NCI-H460 (cell line): Measurements from ENCODE around the gene PRR9. TPM values are rescaled to one million over a fixed set of nuclear protein-coding genes. Genes with fewer than 3 reads are reported as not detected.
"Not testable (repeated sequence)": the region's sequence is repeated elsewhere in the genome, so short reads cannot be mapped to it uniquely, and the experiment has no call there.

Experiments used
- DNase-seq: peaks from one replicate; pipeline ENCODE4 v3.0.0-alpha.2; 2016; ENCODE audit warnings: low read depth; ENCODE audit errors: extremely low read depth
- polyA plus RNA-seq: library from polyadenylated mRNA; depleted of rRNA; stranded (reverse); fragments of >200 nt; gene quantifications from 2 replicates; pipeline ENCODE4 v1.2.3, GENCODE V29; 2014; cell fraction: nucleus; rRNA removed
- total RNA-seq: library from RNA; depleted of rRNA; stranded (reverse); fragments of >200 nt; shearing (Covaris generic); gene quantifications from 2 replicates; pipeline ENCODE4 v1.2.3, GENCODE V29; 2014; rRNA removed

Gene PRR9
- not detected in 2 replicates for total RNA-seq
- not detected in 2 replicates for polyA plus RNA-seq

- no peak for DNase-seq
Observed at GRCh38 chr1:153217212-153217611, at the start of gene PRR9. Gene PRR9 (plus strand): TSS chr1:153217584. CDS start chr1:153218145, 561 bp downstream.

GRCh38 chr1:153168686-153169085, 48.7 kb upstream of the PRR9 start:
- DNase-seq: no peak

- no peak for DNase-seq
Observed at GRCh38 chr1:153174624-153175023, 42.8 kb upstream of the PRR9 start.

- no peak for DNase-seq
Observed at GRCh38 chr1:153178922-153179321, 38.5 kb upstream of the PRR9 start.

GRCh38 chr1:153180556-153180955, 36.8 kb upstream of the PRR9 start:
- DNase-seq: no peak

GRCh38 chr1:153188301-153188700, 29.1 kb upstream of the PRR9 start:
- not testable (repeated sequence) for DNase-seq

GRCh38 chr1:153190373-153190772, 27.0 kb upstream of the PRR9 start:
- DNase-seq: no peak

- peak; percentile 26 for DNase-seq
Observed at GRCh38 chr1:153192697-153193096, 24.7 kb upstream of the PRR9 start.

- no peak for DNase-seq
Observed at GRCh38 chr1:153194331-153195050, 22.9 kb upstream of the PRR9 start.

- DNase-seq: no peak
Observed at GRCh38 chr1:153195216-153195615, 22.2 kb upstream of the PRR9 start.

- DNase-seq: no peak
Observed at GRCh38 chr1:153202006-153202405, 15.4 kb upstream of the PRR9 start.

- DNase-seq: no peak
Observed at GRCh38 chr1:153203130-153203529, 14.3 kb upstream of the PRR9 start, which contains the start of gene LELP1. Gene LELP1 (plus strand): TSS chr1:153203430. CDS start chr1:153204708, 1,278 bp downstream.

- no peak for DNase-seq
Observed at GRCh38 chr1:153206631-153207030, 10.8 kb upstream of the PRR9 start.

- no peak for DNase-seq
Observed at GRCh38 chr1:153210206-153210605, 7.2 kb upstream of the PRR9 start.

GRCh38 chr1:153212201-153212600, 5.2 kb upstream of the PRR9 start:
- no peak for DNase-seq

- no peak for DNase-seq
Observed at GRCh38 chr1:153213519-153213918, 3.9 kb upstream of the PRR9 start.

GRCh38 chr1:153217744-153218416, 496 bp downstream of the PRR9 start:
- no peak for DNase-seq

- no peak for DNase-seq
Observed at GRCh38 chr1:153220606-153221303, 3.4 kb downstream of the PRR9 start.

GRCh38 chr1:153223040-153223891, 5.9 kb downstream of the PRR9 start:
- peak; percentile 65 for DNase-seq

- DNase-seq: no peak
Observed at GRCh38 chr1:153227810-153228209, 10.4 kb downstream of the PRR9 start.
